COR-L47 (cell line): Measurements from ENCODE around the gene SETD7.

ENCODE experiments used
- DNase-seq: peaks from one replicate; lab custom pipeline; 2025; lab: John Stamatoyannopoulos, UW

The SETD7 gene

DNA sequence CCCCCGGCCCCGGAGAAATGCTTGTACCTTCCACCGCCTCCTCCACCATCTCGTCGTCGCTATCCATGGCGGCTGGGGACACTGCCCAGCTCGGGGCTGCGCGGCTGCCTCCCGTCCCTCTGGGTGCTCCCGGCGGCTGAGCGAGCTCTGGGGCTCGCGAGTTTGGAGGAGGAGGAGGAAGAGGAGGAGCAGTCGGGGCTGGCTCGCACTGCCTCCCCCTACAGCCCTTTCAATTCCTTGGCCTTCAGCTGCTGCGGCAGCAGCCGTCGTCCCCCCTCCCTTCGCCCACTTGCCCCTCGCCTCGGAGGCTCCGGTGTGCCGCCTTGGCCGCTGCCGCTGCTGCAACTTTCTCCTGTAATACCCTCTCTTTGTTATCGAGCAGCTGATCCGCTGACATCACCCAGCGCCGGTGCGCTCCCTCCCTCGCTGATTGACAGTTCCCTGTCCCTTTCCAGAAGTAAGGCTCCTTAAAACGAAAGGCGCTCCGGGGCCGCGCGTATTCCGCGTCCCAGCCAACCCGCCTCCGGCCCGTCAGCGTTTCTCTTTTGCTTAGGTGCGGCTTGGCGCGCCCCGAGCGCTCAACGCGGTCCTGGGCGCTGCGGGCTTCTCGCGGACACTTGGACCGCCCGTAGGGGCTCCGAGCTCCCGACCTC lies at the start of gene SETD7:
Gene SETD7 (minus strand): TSS at position 149 of the 653 bp plus-strand sequence. CDS start 82 bp downstream, at position 67.
- DNase-seq, result peak; percentile 76

DNA sequence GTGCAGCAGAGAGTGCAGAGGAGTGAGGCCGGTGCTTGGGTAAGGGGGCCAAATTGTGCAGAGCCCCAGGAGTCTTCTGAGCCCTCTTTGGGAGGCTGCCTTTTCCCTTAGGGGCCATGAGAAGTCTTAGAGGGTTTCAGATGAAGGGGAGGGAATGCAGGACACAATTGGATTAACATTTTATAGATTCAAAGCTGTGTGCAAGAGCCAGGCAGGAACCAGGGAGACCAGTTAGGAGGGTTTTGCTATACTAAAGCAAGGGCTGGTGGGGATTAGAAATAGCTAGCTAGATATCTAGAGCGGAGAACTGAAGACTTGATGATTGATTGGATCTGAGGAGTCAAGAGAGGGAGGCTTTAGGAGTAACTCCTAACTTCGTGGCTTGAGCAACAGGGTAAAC lies 49.5 kb upstream of the SETD7 start:
- no peak for DNase-seq

DNA sequence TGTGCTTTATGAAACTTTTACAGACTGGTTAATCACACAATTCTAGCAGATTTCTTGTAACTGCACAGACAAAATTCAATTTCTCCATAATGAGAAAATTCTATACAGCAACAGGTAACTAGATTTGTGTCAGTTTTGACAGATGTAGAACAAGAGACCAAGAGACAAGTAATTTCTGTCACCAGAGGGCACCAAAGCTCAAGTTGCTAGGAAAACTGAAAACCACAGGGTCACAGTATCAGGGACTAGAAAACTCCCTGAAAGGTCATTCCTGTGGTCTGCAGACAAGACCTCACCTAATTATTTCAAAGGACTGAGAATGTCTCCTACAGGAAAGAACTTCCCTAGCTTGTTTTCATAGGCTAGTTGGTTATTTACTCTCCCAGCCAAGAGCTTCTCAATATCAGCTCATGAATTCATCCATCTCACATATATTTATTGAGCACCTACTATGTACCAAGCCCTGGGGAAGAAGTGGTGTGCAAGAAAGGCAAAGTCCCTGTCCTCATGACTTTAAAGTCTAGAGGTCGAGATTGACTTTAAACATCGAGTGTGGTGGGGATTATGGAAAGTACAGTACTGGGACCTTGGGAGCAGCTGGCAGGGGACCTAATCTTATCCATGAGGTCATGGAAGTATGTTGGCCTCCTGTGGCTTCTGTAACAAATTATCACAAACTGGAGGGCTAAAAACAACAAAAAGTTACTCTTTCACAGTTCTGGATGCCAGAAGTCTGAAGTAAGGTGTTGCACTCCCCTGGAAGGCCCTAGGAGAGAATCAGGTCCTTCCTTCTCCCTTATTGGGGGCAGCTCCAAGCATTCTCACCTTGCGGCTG lies 47.8 kb upstream of the SETD7 start:
- peak; percentile 35 for DNase-seq

DNA sequence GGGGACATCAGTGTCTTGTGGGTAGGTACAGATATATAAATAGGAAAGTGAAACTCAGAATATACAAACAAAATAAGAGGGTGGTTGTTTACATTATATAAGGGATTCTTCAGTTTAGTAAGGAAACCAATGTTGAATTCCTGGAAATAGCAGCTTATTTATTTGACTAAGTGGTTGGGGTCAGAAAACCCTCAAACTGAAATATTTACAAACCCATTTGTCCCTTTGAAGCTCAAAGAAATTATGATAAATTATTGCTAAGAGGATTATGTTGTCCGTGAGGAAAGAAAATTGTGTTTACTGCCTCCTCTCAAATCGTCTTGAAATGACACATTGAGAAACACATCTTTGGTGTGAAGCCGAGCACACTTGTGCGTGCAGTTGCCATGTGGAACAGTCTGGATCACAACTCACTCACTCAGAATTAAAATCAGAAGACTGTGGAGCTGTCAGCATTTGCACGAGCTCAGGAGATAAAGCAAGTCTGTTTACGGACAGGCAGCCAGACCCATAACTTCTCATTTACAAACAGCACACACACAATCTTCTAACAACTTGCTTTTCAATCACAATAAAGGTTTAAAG lies 46.8 kb upstream of the SETD7 start:
- DNase-seq, result no peak

DNA sequence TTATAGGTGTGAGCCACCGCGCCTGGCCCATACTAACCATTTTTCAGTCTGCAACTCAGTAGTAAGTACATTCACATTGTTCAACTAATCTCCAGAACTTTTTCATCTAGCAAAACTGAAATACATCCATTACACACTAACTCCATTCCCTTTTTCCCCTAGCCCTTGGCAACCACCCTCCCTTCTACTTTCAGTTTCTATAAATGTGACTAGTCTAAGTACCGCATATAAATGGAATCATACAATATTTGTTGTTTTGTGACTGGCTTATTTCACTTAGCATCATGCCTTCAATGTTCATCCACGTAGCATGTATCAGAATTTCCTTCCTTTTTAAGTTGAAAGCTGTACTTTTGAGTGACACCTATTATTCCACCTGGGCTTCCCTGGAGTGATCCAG lies 44.6 kb upstream of the SETD7 start:
- no peak for DNase-seq

DNA sequence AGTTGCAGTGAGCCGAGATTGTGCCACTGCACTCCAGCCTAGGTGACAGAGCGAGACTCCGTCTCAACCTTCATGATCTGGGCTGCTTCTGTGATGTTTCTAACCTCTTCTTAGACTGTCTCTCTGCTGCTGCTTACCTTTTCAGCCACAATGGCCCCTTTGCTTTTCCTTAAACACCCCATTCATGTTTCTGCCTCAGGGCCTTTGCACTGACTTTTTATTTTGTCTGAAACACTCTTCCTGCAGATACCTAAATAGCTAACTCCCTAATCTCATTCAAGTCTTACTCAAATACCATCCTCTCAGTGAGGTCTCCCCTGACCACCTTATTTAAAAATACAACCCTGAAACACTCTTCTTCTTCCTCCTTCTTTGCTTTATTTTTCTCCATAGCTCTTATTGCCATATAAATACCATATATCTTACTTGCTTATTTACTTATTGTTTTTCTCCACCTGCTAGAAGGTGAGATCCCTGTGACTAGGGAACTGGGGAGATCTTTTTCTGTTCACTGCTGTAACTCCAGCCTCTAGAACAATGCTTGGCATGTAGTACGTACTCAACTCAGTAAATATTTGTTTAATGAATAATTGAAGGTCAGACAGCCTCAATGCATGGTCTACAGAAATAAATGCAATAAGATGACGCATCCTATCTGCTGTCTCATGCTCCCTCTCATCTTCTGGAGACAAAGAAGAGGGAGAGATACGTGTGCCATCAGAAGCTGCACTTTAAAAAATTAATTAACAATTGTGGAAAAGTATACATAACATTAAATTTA lies 43.8 kb upstream of the SETD7 start:
- peak; percentile 4 for DNase-seq

DNA sequence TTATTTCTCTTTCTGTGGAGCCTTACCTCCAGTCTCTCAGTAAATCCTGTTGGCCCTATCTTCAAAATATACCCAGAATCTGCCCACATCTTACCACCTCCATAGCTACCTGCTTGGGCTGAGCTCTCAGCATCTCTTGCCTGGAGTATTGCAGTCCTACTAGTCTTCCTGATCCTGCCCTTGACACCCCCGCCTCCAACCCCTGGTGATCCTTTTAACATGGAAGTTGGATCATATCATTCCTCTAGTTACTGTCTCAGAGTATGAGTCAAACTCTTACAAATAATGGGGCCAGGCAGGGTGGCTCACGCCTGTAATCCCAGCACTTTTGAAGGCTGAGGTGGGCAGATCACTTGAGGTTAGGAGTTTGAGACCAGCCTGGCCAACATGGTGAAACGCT lies 43.1 kb upstream of the SETD7 start:
- no peak for DNase-seq

DNA sequence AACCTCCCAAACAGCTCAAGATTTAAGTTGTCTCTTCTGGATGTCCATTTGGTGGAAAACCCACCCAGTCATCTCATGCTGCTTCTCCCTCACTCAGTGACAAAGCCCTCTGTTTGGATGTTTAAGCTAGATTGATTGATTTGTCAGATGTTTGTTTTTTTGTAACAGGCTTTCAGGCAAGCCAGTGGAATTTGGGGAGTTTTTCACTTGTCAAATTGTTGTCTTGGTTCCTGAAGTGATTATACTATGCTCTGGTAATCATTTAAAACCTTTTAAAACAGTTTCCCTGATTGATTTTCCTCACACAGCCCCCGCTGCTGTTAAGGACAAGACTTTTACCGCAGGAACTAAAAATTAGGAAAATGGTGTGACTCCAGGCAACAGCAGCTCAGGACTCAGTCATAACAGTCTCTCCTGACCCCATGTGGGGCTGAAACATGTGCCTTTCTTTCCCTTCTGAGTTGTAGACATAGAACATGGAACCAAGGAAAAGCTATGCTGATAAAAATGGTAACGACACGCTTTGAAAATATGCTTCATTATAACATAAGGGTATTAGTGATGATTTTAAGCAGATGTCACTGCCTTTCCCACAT lies 40.8 kb upstream of the SETD7 start:
- DNase-seq, result no peak

DNA sequence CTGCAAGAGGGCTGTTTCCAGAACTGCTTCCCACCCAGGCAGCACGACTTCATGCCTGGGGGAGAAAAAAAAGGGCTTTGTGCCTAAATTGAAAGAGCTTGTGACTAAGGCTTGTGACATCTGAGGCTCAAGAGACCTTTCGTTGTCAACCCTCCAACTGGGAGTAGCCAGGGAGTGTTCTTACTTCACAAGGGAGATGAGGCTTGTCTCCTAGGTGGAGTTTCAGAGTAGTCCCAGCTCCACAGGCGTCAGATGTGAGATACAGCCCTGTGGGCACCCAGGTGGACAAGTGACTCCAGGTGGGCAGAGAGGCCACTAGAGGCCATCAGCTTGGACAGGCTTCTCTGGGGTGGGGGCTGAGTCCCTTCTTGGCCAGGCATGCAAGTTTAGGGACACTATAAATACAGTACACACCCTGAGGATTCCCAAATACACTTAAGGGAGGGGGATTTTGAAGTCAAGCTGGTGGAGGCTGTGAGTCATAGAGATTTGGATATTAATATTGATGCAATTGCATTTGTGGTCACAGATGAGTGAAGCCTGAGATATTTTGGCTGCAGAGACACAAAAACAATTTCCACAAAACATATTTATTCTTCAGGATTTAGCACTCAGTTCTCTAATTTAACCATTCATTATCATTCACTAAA lies 40.1 kb upstream of the SETD7 start:
- no peak for DNase-seq

DNA sequence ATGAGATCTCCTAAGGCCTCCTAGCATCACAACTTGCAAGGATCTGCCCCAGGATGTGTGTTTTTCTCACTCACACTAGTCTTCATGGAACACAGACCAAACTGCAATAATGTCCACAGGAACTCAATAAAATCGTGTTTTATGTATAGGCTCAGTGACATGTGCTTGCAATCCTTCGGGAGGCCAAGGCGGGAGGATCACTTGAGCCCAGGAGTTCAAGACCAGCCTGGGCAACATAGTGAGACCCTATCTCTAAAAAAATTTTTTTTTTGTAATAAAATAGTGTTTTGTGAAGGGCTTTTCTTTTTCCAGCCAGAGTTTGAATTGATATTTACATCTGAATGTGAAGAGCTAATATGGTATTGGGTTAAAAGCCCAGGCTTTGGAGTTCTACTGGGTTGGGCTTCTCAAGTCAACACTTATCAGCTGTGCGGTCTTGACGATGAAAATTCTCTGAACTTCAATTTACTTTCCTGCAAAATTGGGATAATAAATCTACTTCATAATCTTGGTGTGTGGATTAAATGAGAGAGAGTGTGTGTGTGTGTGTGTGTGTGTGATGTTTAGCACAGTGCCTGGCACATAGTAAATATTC lies 38.7 kb upstream of the SETD7 start:
- no peak for DNase-seq

DNA sequence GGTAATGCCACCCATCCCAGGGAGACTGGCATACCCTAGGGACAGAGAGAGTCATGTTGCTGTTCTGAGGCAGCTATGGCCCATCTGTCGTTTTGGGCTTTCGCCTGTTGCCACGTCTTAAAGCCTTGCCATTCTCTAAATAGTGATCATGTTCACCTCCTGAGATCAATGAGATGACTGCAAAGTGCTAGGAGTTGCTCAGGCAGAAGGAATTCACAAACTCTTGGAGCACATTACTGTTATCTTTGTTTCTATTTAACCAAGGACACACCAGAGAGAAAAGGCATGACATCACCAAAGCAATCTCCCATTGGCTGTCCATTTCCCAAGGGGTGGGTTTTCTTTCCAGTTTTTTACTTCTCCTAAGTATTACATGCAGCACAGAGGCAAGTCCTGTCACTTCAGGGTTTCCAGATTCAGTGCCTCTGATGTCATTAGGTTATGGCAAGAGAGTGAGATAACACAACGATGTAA lies 37.1 kb upstream of the SETD7 start:
- DNase-seq, result no peak

DNA sequence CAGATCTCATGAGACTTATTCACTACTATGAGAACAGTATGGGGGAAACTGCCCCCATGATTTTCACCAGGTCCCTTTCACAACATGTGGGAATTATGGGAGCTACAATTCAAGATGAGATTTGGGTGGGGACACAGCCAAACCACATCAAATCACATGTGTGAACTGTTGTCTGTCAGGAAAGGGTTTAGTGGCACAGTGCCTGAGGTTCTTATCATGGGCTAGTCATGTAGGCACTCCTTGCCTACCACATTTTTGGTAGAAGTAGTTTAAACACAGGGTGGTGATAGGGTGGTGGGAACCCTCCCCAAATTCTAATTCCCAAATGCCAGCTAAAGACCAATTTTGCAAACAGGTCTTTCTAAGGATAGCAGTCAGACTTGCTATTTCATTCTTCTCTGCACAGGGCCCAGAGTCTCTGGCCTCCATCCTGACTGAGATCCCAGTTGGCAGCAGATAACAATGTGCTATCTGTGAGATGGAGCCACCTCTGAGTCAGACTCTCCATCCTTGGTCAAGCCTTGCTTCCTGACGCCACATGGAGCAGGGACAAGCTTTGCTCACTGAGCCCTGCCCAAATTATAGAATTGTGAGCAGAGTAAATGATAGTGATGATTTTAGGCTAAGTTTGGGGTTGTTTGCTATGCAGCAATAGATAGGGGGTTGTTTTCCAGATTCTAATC lies 33.5 kb upstream of the SETD7 start:
- DNase-seq, result no peak

DNA sequence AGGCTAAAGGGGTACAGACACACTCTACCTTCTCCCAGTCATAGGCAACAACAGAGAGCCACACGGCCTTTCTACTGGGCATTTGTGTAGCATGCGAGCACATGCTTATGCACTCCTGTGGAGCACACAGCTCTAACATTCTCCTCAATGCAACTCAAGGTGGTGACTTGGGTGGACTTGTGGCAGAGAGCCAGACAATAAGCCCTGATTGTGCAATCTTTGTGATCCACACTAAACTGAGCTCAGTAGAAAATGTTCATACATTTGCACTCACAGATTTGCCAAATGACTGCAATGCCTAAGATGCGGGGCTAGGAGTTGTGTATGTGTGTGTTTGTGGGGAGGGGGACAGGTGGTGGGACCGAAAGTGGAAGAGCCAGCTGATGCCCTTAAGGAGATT lies 31.4 kb upstream of the SETD7 start:
- no peak for DNase-seq

DNA sequence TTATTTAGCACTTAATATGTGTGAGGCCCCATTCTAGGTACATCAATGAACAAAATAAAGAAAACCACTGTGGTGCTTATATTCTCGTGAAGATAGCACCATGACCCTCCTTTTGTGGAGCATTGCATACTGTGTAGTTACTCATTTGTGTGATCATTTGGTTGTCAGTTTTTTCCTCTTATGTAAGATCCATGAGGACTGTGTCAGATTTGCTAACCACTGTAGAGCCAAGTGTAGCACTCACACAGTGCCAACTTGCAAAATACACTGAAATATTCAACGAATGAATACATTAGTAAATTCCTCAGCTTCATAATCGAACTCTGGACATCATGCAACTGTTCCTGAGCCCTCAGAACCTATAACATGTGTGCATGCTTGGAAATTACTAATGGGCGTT lies 29.5 kb upstream of the SETD7 start:
- DNase-seq, result no peak

DNA sequence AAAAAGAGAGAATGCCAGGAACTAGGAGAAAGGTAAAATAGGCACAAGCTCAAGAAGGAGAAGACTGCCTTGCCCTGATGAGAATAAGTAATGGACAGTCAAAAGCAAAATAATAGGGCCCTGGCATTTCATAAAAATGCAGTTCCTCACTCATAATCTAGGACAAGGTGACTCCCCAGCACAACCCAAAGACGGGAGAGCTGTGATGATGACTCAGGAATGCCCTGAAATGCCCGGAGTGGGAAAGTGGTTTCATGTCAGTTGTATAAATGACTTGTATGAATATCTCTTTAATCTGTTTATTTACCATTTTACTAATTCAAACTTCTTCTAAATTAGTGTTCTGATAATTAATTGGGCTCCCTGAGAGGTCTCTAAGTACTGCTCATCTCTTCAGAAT lies 28.8 kb upstream of the SETD7 start:
- DNase-seq, result no peak

DNA sequence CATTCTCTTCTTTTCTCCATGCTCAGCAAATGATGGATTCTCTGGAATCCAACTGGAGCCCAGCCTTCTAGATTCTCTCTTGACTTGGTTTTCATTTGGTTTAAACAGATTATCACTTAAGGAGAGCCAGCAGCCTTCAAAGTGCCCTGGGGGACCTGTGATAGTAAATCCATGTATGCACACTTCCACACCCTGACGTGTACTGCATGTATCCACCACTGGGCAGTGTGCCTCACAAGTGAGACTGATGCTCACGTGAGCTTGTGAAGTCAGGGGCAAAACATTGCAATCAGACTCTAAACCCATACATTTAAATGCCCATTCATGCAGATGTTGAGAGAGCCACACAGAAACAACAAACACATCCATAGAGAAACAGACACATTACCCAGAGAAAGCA lies 28.0 kb upstream of the SETD7 start:
- no peak for DNase-seq

DNA sequence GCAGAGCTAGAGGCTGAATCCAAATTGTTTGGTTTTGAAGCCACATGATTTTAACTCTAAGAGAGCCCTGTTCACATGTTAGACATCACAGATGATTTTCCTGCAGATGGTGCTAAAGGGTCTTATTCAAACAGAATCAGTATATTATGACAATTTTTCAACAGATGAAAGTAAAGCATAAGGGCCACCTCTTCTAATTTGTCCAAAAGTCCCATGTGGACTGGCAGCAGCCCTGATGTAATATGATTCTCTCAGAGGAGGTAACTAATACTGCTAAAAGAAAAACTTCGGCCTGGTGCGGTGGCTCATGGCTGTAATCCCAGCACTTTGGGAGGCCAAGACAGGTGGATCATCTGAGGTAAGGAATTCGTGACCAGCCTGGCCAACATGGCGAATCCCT lies 26.0 kb upstream of the SETD7 start:
- DNase-seq, result peak; percentile 2

DNA sequence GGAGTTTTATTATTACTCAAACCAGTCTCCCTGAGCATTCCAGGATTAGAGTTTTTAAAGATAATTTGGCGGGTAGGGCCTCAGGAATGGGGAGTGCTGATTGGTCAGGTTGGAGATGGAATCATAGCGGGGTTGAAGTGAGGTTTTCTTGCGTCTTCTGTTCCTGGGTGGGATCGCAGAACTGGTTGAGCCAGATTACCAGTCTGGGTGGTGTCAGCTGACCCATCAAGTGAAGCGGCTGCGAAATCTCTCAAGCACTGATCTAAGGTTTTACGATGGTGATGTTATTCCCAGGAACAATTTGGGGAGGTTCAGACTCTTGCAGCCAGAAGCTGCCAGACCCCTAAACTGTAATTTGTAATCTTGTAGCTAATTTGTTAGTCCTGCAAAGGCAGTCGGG lies 25.1 kb upstream of the SETD7 start:
- DNase-seq, result no peak

DNA sequence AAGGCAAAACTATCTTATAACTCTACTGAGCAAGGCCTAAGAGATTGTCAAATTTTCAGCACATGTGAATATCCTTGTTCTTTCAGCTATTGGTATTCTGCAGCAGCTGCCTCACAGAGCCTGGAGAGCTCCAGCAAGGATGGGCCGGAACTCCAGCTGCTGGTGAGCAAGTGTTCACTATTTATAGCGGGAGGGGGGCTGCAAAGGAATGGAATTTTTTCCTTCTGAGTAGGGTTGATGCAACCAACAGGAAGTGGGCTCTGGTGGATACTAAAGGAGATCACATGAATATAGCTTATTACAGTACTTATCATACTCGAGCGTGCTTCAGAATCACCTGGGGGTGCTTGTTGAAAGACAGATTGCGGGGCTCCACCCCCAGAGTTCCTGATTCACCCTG lies 20.2 kb upstream of the SETD7 start:
- DNase-seq, result no peak

DNA sequence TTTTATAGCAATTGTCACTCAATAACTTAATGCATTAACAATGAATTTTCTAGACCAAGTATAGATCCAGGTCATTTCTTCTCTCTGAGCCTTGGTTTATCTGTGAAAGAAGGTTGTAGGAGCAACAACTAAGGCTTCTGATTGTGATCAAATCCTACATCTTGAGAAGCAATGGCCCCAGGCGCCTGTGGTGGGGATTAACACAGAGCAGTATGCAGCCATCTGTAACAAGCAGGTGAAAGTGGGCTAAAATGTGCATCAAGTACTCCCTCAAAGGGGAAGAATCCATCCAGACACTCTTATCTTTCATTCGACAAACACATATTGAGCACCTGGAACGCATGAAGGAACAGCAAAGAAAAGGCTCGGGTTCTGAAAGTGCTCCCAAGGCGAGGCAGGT lies 19.1 kb upstream of the SETD7 start:
- no peak for DNase-seq
